AG09309 (cell line): ENCODE results near the gene RING1.

Experiments used
- DNase-seq: peaks from one replicate; pipeline ENCODE4 v3.0.0-alpha.2; 2010; ENCODE audit warnings: low read depth
- H3K4me3 ChIP-seq: 2 replicates; pipeline ENCODE4 v1.5.1; 2011; ENCODE audit warnings: mild to moderate bottlenecking, low read depth, low read length, moderate library complexity; ENCODE audit not compliant: control insufficient read depth
- TF ChIP-seq, protein P1 (sequence below): IDR thresholded peaks from 2 replicates; pipeline ENCODE4 v1.5.1; 2011; ENCODE audit warnings: mild to moderate bottlenecking, low read depth, low read length, inconsistent platforms; ENCODE audit not compliant: insufficient read depth, control insufficient read depth; ENCODE audit errors: missing control alignments

RING1 gene

DNA sequence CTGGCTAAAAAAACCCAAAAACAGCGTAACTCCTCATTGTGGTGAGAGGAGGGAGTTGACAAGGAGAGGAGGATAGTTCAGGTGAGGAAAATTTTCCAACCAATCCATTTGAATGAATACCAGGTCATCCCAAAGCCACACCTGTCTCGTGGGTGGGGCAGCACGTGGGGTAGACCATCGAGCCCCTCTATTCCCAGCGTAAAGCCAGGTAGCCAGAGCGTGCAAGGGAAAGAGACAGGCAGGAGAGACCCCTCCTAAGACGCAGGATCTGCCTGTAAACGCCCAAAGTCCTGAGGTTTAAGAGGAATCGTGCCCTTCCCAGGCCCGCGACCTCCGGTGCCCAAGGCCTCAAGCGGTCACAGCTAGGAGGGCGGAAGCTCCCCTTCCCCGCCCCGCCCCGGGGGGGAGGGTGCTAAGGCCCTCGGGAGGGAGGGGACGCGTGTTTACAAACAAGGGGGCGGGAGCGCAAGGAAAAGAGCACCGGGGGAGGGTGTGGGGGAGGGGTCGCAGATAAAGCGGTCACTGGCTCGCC lies 8.5 kb upstream of the RING1 start:
- TF ChIP-seq, protein P1, sequence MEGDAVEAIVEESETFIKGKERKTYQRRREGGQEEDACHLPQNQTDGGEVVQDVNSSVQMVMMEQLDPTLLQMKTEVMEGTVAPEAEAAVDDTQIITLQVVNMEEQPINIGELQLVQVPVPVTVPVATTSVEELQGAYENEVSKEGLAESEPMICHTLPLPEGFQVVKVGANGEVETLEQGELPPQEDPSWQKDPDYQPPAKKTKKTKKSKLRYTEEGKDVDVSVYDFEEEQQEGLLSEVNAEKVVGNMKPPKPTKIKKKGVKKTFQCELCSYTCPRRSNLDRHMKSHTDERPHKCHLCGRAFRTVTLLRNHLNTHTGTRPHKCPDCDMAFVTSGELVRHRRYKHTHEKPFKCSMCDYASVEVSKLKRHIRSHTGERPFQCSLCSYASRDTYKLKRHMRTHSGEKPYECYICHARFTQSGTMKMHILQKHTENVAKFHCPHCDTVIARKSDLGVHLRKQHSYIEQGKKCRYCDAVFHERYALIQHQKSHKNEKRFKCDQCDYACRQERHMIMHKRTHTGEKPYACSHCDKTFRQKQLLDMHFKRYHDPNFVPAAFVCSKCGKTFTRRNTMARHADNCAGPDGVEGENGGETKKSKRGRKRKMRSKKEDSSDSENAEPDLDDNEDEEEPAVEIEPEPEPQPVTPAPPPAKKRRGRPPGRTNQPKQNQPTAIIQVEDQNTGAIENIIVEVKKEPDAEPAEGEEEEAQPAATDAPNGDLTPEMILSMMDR, result no peak
- no peak for DNase-seq
- peak overlapping the region; percentile 90 for H3K4me3 ChIP-seq

DNA sequence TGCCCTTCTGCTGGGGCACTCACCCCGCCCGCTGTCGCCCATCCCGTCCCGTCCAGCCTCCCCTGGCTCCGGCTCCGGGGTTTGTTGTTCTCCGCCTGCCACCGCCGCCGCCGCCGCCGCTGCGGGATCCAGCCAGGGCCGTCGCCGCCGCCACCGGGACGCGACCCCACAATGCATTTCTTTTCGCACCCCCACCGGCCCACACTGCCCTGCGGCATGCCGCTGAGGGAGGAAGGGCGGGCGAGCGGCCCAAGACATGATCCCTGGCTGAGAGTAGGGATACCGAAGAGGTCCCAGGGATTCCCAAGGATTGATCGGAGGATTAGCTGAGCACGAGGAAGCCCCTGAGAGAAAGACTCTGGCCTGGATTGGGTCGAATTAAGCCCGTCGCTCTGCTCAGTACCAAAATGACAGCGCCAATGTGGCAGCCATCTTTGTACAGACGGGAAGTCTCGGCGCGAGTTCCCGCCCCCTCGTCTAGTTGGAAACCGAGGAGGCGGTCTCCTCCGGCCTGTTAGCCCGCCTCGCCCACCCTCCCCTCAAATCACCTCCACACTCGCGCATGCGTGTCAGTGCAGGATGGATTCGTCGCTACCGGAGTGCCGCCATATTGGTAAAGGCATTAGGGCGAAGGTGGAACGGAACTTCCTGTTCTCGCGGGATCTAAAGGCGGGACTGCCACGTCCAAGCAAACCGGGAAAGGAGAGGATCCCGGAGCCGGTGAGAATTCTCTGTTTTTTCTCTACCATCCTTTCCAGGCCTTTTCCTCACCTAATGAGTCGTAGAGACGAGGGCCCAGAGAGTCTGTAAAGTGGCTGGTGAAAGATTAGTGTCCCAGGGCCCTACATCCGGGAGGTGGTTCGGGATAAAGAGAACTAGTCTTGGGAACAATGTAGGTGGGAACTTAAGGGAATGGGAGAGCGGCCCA lies 7.8 kb upstream of the RING1 start, which contains the start of the genes RXRB and SLC39A7:
RXRB (minus strand) TSS at position 447 of the 928 bp plus-strand sequence; CDS start at position 258, 189 bp downstream.
SLC39A7 (plus strand) TSS at position 649 of the 928 bp plus-strand sequence. CDS start 379 bp downstream, outside the sequence.
- TF ChIP-seq, protein P1, result no peak
- peak; percentile 96 for DNase-seq
- peak within 1 kb of the TSS; percentile 90 for H3K4me3 ChIP-seq

- TF ChIP-seq, protein P1, result no peak
- DNase-seq, result no peak
- peak overlapping the region; percentile 90 for H3K4me3 ChIP-seq
Measured at GRCh38 chr6:33201147-33201545, 7.2 kb upstream of the RING1 start.

DNA sequence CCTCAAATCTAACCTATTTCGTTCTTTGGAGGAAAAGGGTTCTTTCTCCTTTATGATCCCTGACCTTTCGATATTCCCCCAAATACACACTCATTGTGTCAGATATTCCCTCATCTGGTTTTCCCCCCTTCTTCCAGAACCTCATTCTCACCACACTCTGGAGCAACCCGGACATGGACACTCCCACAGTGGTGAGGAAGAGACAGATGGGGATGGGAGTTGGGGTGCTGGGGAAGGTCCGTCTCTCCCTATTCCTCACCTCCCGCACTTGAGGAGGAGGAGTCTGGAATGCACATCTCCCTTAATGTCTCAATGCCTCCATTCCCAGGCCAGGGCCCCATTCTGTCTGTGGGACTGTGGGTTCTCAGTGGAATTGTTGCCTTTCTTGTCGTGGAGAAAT lies 6.4 kb upstream of the RING1 start:
- DNase-seq, result no peak
- TF ChIP-seq, protein P1, result no peak

DNA sequence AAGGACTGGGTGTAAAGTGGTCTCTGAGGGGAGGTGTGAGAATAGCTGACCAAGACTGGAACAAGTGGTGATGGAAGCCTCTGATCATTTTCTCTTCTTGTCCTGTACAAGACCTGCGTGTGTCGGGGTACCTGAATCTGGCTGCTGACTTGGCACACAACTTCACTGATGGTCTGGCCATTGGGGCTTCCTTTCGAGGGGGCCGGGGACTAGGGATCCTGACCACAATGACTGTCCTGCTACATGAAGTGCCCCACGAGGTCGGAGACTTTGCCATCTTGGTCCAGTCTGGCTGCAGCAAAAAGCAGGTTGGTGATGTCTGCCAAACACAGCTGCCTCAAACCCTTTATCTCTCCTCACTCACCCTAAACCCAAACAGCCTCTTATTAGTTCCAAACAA lies 5.5 kb upstream of the RING1 start:
- no peak for DNase-seq
- TF ChIP-seq, protein P1, result no peak
- H3K4me3 ChIP-seq, result no peak overlapping the region; the same call in 1 of the 2 replicates

More for the DNA sequence above, 6.4 kb upstream of the RING1 start:
- peak overlapping the region; percentile 90 for H3K4me3 ChIP-seq

DNA sequence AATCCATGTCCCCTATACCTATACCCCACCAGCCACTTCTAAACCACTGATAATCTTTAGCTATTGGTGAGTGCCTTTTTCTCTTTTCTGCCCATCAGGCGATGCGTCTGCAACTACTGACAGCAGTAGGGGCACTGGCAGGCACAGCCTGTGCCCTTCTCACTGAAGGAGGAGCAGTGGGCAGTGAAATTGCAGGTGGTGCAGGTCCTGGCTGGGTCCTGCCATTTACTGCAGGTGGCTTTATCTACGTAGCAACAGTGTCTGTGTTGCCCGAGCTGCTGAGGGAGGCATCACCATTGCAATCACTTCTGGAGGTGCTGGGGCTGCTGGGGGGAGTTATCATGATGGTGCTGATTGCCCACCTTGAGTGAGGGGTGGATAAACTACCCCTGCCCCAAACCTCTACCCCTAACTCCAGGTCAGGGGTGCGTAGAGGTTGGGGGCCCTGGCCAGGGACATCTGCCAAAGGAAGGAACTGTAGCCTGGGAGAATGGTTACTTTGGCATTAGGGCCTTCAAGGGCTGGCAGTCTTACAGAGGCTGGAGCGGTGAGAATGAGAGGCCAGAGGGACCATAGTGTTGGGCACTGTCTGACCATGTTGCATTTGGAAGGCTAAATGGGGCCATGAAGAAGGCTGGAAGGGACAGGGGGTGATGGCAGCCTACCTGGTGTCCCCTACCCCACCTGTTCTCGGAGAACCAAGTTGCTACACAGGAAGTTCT lies 4.7 kb upstream of the RING1 start:
- no peak for DNase-seq
- H3K4me3 ChIP-seq, result no peak overlapping the region; the same call in 1 of the 2 replicates
- TF ChIP-seq, protein P1, result no peak
